ENCODE data around the gene COL18A1. TPM values are rescaled to one million over a fixed set of nuclear protein-coding genes. Genes with fewer than 3 reads are reported as not detected.

COL18A1 gene
- total RNA-seq, 4 donors from 2014 or later: 19.3 to 121 (median 23.3) TPM

- no peak for TF ChIP-seq EP300 (IDR thresholded peaks at IDR 0.05; ENCODE audit: low read depth)
- TF ChIP-seq POLR2A (IDR thresholded peaks at IDR 0.05): no peak
- TF ChIP-seq CTCF (IDR thresholded peaks at IDR 0.05): no peak
- TF ChIP-seq POLR2AphosphoS5 (IDR thresholded peaks at IDR 0.05): no peak
- Histone ChIP-seq H3K27ac (no peak overlapping the region), H3K27me3 (no peaks in the 10 kb centered on the region), H3K9me3 (no peaks in the 10 kb centered on the region), H3K36me3 (no peaks in the 10 kb centered on the region), H3K4me3 (no peak overlapping the region), H3K4me1 (peaks cover 7 to 12% (median 10%) of the 10 kb centered on the region in 4 donors)
- in situ Hi-C loops (cut with MboI; ENCODE audit: low pct_ligation_motif_present in 1 of 4, low pct_unique_long_range_greater_than_20kb in 1 of 4, low sequenced_read_pairs in 3 of 4) (loop anchor here in 2 of 4 donors (25.0 kb wide), 2 partner anchors 141 to 291 kb away; partner anchors contain the start of gene POFUT2 (in 1 of the 2)), intact Hi-C loops (cut with DNase I; ENCODE audit: low total_unique reads) (no loop called here)
- DNase-seq: no peak
- WGBS, 2 donors (ENCODE audit: low coverage in 1 of 2): 87 to 94% methylated on average over 12 to 18 of the region's 18 CpGs
Measured at GRCh38 chr21:45428534-45428933, 23.6 kb downstream of the COL18A1 start.

- no peak for DNase-seq
- Histone ChIP-seq H3K27me3 (no peaks in the 10 kb centered on the region), H3K4me1 (peaks cover 9 to 15% (median 11%) of the 10 kb centered on the region in 4 donors), H3K36me3 (no peaks in the 10 kb centered on the region), H3K4me3 (no peak overlapping the region), H3K9me3 (no peaks in the 10 kb centered on the region), H3K27ac (no peak overlapping the region)
- TF ChIP-seq POLR2AphosphoS5 (IDR thresholded peaks at IDR 0.05): no peak
- TF ChIP-seq EP300 (IDR thresholded peaks at IDR 0.05; ENCODE audit: low read depth): no peak
- no peak for TF ChIP-seq CTCF (IDR thresholded peaks at IDR 0.05)
- no peak for TF ChIP-seq POLR2A (IDR thresholded peaks at IDR 0.05)
- 87 to 88% methylated on average over 3 to 32 of the region's 32 CpGs for WGBS, 2 donors (ENCODE audit: low coverage in 1 of 2)
- in situ Hi-C loops (cut with MboI; ENCODE audit: low pct_ligation_motif_present in 1 of 4, low pct_unique_long_range_greater_than_20kb in 1 of 4, low sequenced_read_pairs in 3 of 4): loop anchor here in 2 of 4 donors (25.0 kb wide), 2 partner anchors 142 to 292 kb away; partner anchors contain the start of gene POFUT2 (in 1 of the 2)
- intact Hi-C loops (cut with DNase I; ENCODE audit: low total_unique reads): no loop called here
Measured at GRCh38 chr21:45429221-45430175, 24.5 kb downstream of the COL18A1 start.

- Histone ChIP-seq H3K4me1 (peaks cover 9 to 15% (median 11%) of the 10 kb centered on the region in 4 donors), H3K4me3 (no peak overlapping the region), H3K36me3 (no peaks in the 10 kb centered on the region), H3K27ac (no peak overlapping the region), H3K9me3 (no peaks in the 10 kb centered on the region), H3K27me3 (no peaks in the 10 kb centered on the region)
- 30 to 81% methylated on average over 2 to 40 of the region's 48 CpGs for WGBS, 2 donors (ENCODE audit: low coverage in 1 of 2)
- intact Hi-C loops (cut with DNase I; ENCODE audit: low total_unique reads): no loop called here
- no peak for TF ChIP-seq CTCF (IDR thresholded peaks at IDR 0.05)
- no peak for TF ChIP-seq EP300 (IDR thresholded peaks at IDR 0.05; ENCODE audit: low read depth)
- no peak for TF ChIP-seq POLR2AphosphoS5 (IDR thresholded peaks at IDR 0.05)
- no peak for TF ChIP-seq POLR2A (IDR thresholded peaks at IDR 0.05)
- in situ Hi-C loops (cut with MboI; ENCODE audit: low pct_ligation_motif_present in 1 of 4, low pct_unique_long_range_greater_than_20kb in 1 of 4, low sequenced_read_pairs in 3 of 4): loop anchor here in 2 of 4 donors (25.0 kb wide), 2 partner anchors 144 to 294 kb away; partner anchors contain the start of gene POFUT2 (in 1 of the 2)
- no peak for DNase-seq
Measured at GRCh38 chr21:45430521-45431501, 25.8 kb downstream of the COL18A1 start.

Data from transverse colon (tissue), 4 donors.